Activated CD4-positive, CD25-positive, alpha-beta regulatory T cell treated with anti-CD3 and anti-CD28 coated beads, Interleukin-2, amount 50 U/mL, for 72 hours (primary cell): ENCODE results near the gene CRYGN.

Source experiments
- DNase-seq: peaks from one replicate; pipeline ENCODE4 v3.0.0; 2021

The CRYGN gene

GRCh38 chr7:151459726-151460473 lies 20.0 kb upstream of the CRYGN start:
- no peak for DNase-seq

- no peak for DNase-seq
Measured at GRCh38 chr7:151457534-151457933, 17.6 kb upstream of the CRYGN start.

- no peak for DNase-seq
Measured at GRCh38 chr7:151456782-151457181, 16.8 kb upstream of the CRYGN start.

- DNase-seq: no peak
Measured at GRCh38 chr7:151456276-151456675, 16.3 kb upstream of the CRYGN start.

GRCh38 chr7:151455690-151456089 lies 15.7 kb upstream of the CRYGN start:
- no peak for DNase-seq

- peak; percentile 21 for DNase-seq
Measured at GRCh38 chr7:151454932-151455530, 15.1 kb upstream of the CRYGN start.

GRCh38 chr7:151454305-151454704 lies 14.4 kb upstream of the CRYGN start:
- no peak for DNase-seq

- no peak for DNase-seq
Measured at GRCh38 chr7:151453326-151453791, 13.4 kb upstream of the CRYGN start.

- peak; percentile 21 for DNase-seq
Measured at GRCh38 chr7:151452680-151453325, 12.9 kb upstream of the CRYGN start.

- DNase-seq: peak; percentile 22
Measured at GRCh38 chr7:151451626-151452571, 12.0 kb upstream of the CRYGN start.

- peak; percentile 15 for DNase-seq
Measured at GRCh38 chr7:151451156-151451555, 11.2 kb upstream of the CRYGN start.

- DNase-seq: peak; percentile 19
Measured at GRCh38 chr7:151449990-151450389, 10.0 kb upstream of the CRYGN start.

- DNase-seq: peak; percentile 73
Measured at GRCh38 chr7:151448261-151449252, 8.6 kb upstream of the CRYGN start.

GRCh38 chr7:151447901-151448260 lies 7.9 kb upstream of the CRYGN start:
- no peak for DNase-seq

GRCh38 chr7:151447312-151447711 lies 7.4 kb upstream of the CRYGN start:
- DNase-seq: peak; percentile 25

- peak; percentile 4 for DNase-seq
Measured at GRCh38 chr7:151446412-151446811, 6.5 kb upstream of the CRYGN start.

GRCh38 chr7:151444632-151445031 lies 4.7 kb upstream of the CRYGN start:
- no peak for DNase-seq

- no peak for DNase-seq
Measured at GRCh38 chr7:151442776-151443496, 3.0 kb upstream of the CRYGN start.

GRCh38 chr7:151440799-151441445 lies 981 bp upstream of the CRYGN start:
- DNase-seq: no peak

- DNase-seq: no peak
Measured at GRCh38 chr7:151438864-151439601, 908 bp downstream of the CRYGN start.
